ENCODE measurements around the gene ARR3. TPM values are rescaled to one million over a fixed set of nuclear protein-coding genes. Genes with fewer than 3 reads are reported as not detected.

ARR3 gene
- total RNA-seq, 1 experiment from 2014 or later: not detected

DNA sequence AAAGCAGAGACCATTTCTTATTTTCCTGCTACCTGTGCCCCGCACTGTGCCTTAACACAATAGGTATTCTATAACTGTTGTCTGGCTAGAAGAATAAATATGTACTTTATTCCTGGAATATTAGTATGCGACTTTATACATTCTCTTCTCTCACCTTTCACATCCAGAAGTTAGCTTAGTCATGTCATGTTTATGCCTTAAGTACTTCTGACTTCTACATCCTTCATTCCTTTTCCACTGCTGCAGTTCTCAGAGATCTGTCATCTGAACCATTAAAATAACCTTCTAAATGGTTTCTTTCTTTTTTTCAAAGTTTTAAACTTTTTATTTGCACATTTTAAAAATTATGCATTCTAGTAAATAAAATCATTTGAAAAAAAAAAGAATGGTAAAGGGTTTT, 56.2 kb downstream of the ARR3 start:
- H3K4me3 Mint-ChIP-seq: no peak overlapping the region
- no peak overlapping the region for H3K27ac Mint-ChIP-seq
- H3K4me1 Mint-ChIP-seq: no peaks in the 10 kb centered on the region
- TF ChIP-seq, protein P1, sequence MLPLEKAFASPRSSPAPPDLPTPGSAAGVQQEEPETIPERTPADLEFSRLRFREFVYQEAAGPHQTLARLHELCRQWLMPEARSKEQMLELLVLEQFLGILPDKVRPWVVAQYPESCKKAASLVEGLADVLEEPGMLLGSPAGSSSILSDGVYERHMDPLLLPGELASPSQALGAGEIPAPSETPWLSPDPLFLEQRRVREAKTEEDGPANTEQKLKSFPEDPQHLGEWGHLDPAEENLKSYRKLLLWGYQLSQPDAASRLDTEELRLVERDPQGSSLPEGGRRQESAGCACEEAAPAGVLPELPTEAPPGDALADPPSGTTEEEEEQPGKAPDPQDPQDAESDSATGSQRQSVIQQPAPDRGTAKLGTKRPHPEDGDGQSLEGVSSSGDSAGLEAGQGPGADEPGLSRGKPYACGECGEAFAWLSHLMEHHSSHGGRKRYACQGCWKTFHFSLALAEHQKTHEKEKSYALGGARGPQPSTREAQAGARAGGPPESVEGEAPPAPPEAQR (CRISPR knock-in tag; IDR thresholded peaks at IDR 0.05): no peak
- TF ChIP-seq PRRX2 (CRISPR knock-in tag; IDR thresholded peaks at IDR 0.05): no peak
- no peak for TF ChIP-seq ZNF671 (CRISPR knock-in tag; IDR thresholded peaks at IDR 0.05)
- TF ChIP-seq, protein P2, sequence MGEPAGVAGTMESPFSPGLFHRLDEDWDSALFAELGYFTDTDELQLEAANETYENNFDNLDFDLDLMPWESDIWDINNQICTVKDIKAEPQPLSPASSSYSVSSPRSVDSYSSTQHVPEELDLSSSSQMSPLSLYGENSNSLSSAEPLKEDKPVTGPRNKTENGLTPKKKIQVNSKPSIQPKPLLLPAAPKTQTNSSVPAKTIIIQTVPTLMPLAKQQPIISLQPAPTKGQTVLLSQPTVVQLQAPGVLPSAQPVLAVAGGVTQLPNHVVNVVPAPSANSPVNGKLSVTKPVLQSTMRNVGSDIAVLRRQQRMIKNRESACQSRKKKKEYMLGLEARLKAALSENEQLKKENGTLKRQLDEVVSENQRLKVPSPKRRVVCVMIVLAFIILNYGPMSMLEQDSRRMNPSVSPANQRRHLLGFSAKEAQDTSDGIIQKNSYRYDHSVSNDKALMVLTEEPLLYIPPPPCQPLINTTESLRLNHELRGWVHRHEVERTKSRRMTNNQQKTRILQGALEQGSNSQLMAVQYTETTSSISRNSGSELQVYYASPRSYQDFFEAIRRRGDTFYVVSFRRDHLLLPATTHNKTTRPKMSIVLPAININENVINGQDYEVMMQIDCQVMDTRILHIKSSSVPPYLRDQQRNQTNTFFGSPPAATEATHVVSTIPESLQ (CRISPR knock-in tag; IDR thresholded peaks at IDR 0.05): no peak
- no peak for TF ChIP-seq ZNF423 (CRISPR knock-in tag; IDR thresholded peaks at IDR 0.05)
- H3K36me3 Mint-ChIP-seq: no peaks in the 10 kb centered on the region
- ChIA-PET POLR2A (no interaction called here), CTCF (no interaction called here)
- H3K27me3 Mint-ChIP-seq (ENCODE audit: low read depth): no peaks in the 10 kb centered on the region; the same call in 1 of the 2 replicates
- ATAC-seq (no peak), DNase-seq (ENCODE audit: low spot score) (no peak)
- no peaks in the 10 kb centered on the region for H3K9me3 Mint-ChIP-seq

DNA sequence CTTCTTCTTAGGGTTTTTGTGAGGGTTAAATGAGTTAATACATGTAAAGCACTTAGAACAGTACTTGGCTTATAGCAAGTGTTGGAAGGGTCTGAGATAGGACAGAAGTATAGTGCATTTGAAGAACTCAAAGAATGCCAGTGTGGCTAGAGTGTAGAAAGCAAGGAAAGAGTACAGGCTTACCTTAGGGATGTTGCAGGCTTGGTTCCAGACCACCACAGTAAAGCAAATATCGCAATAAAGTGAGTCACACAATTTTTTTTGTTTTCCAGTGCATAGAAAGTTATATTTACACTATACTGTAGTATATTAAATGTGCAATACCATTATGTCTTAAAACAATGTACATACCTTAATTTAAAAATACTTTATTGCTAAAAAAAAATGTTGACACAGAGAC, 63.0 kb downstream of the ARR3 start:
- ATAC-seq (no peak), DNase-seq (ENCODE audit: low spot score) (no peak)
- no peak overlapping the region for H3K27ac Mint-ChIP-seq
- peaks cover 25% of the 10 kb centered on the region for H3K36me3 Mint-ChIP-seq
- no peaks in the 10 kb centered on the region for H3K4me1 Mint-ChIP-seq
- H3K27me3 Mint-ChIP-seq (ENCODE audit: low read depth): no peaks in the 10 kb centered on the region
- ChIA-PET POLR2A (no interaction called here), CTCF (no interaction called here)
- no peak overlapping the region for H3K4me3 Mint-ChIP-seq
- TF ChIP-seq ZNF423 (CRISPR knock-in tag; IDR thresholded peaks at IDR 0.05) (no peak), CBFB (CRISPR knock-in tag; IDR thresholded peaks at IDR 0.05; ENCODE audit: low read depth) (no peak), ZNF396 (CRISPR knock-in tag; IDR thresholded peaks at IDR 0.05; ENCODE audit: borderline replicate concordance) (no peak), TP53 (CRISPR knock-in tag; IDR thresholded peaks at IDR 0.05) (no peak), HMGA2 (CRISPR knock-in tag; IDR thresholded peaks at IDR 0.05) (no peak), SMAD4 (CRISPR knock-in tag; IDR thresholded peaks at IDR 0.05) (no peak), NFYB (CRISPR knock-in tag; conservative IDR thresholded peaks at IDR 0.05; ENCODE audit: low read depth) (no peak), EMX1 (CRISPR knock-in tag; IDR thresholded peaks at IDR 0.05) (no peak), CREM (CRISPR knock-in tag; IDR thresholded peaks at IDR 0.05) (no peak), ZNF219 (CRISPR knock-in tag; IDR thresholded peaks at IDR 0.05; ENCODE audit: borderline replicate concordance) (no peak)
- TF ChIP-seq, protein P3, sequence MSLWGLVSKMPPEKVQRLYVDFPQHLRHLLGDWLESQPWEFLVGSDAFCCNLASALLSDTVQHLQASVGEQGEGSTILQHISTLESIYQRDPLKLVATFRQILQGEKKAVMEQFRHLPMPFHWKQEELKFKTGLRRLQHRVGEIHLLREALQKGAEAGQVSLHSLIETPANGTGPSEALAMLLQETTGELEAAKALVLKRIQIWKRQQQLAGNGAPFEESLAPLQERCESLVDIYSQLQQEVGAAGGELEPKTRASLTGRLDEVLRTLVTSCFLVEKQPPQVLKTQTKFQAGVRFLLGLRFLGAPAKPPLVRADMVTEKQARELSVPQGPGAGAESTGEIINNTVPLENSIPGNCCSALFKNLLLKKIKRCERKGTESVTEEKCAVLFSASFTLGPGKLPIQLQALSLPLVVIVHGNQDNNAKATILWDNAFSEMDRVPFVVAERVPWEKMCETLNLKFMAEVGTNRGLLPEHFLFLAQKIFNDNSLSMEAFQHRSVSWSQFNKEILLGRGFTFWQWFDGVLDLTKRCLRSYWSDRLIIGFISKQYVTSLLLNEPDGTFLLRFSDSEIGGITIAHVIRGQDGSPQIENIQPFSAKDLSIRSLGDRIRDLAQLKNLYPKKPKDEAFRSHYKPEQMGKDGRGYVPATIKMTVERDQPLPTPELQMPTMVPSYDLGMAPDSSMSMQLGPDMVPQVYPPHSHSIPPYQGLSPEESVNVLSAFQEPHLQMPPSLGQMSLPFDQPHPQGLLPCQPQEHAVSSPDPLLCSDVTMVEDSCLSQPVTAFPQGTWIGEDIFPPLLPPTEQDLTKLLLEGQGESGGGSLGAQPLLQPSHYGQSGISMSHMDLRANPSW (CRISPR knock-in tag; conservative IDR thresholded peaks at IDR 0.05; ENCODE audit: low read depth): no peak
- TF ChIP-seq, protein P4, sequence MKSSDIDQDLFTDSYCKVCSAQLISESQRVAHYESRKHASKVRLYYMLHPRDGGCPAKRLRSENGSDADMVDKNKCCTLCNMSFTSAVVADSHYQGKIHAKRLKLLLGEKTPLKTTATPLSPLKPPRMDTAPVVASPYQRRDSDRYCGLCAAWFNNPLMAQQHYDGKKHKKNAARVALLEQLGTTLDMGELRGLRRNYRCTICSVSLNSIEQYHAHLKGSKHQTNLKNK (CRISPR knock-in tag; IDR thresholded peaks at IDR 0.05): no peak
- TF ChIP-seq, protein P5, sequence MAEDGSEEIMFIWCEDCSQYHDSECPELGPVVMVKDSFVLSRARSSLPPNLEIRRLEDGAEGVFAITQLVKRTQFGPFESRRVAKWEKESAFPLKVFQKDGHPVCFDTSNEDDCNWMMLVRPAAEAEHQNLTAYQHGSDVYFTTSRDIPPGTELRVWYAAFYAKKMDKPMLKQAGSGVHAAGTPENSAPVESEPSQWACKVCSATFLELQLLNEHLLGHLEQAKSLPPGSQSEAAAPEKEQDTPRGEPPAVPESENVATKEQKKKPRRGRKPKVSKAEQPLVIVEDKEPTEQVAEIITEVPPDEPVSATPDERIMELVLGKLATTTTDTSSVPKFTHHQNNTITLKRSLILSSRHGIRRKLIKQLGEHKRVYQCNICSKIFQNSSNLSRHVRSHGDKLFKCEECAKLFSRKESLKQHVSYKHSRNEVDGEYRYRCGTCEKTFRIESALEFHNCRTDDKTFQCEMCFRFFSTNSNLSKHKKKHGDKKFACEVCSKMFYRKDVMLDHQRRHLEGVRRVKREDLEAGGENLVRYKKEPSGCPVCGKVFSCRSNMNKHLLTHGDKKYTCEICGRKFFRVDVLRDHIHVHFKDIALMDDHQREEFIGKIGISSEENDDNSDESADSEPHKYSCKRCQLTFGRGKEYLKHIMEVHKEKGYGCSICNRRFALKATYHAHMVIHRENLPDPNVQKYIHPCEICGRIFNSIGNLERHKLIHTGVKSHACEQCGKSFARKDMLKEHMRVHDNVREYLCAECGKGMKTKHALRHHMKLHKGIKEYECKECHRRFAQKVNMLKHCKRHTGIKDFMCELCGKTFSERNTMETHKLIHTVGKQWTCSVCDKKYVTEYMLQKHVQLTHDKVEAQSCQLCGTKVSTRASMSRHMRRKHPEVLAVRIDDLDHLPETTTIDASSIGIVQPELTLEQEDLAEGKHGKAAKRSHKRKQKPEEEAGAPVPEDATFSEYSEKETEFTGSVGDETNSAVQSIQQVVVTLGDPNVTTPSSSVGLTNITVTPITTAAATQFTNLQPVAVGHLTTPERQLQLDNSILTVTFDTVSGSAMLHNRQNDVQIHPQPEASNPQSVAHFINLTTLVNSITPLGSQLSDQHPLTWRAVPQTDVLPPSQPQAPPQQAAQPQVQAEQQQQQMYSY (CRISPR knock-in tag; IDR thresholded peaks at IDR 0.05): no peak
- TF ChIP-seq, protein P6, sequence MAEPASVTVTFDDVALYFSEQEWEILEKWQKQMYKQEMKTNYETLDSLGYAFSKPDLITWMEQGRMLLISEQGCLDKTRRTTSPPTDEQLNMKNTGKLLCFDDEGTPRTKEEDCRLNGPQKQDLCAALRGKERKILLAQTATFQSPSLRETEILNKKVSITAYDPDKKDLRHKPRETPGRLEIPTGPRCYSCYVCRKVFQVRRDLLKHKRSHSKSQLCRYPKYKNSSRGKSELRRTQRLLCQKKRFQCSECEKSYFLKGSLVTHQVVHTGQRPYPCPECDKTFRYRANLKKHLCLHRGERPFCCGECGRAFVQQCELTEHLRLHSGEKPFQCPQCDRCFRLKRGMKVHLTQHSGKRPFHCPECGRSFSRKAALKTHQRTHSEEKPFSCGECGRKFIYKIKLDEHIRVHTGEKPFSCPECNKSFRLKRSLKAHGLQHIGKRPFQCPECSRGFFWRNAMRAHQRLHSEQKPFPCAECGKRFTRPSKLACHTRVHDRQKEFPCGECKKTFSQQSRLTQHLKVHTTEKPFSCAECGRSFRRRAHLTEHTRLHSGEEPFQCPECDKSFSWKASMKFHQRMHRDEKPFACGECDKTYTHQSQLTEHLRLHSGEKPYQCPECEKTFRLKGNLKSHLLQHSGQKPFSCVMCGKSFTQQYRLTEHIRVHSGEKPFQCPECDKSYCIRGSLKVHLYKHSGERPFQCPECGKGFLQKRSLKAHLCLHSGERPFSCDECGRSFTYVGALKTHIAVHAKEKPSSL (CRISPR knock-in tag; conservative IDR thresholded peaks at IDR 0.05): no peak
- no peaks in the 10 kb centered on the region for H3K9me3 Mint-ChIP-seq

Measured in WTC11 (cell line).